Measurements from ENCODE around the gene CCDC34.

CCDC34 gene

GRCh38 chr11:27357250-27357649, 5.8 kb downstream of the CCDC34 start:
- H3K4me2 ChIP-seq (ENCODE audit: low read depth, low read length, poor library complexity, severe bottlenecking) = peak overlapping the region; percentile 87

GRCh38 chr11:27356624-27357222, 6.3 kb downstream of the CCDC34 start:
- no peak overlapping the region for H3K4me3 ChIP-seq (ENCODE audit: low read length, poor library complexity, severe bottlenecking)
- TF ChIP-seq EZH2phosphoT487 (IDR thresholded peaks at IDR 0.05; ENCODE audit: borderline replicate concordance) (no peak), CTCF (conservative IDR thresholded peaks at IDR 0.05; ENCODE audit: low read length) (no peak)
- no peaks in the 10 kb centered on the region for H3K36me3 ChIP-seq (ENCODE audit: insufficient read depth, low read length)

More at GRCh38 chr11:27357250-27357649, 5.8 kb downstream of the CCDC34 start:
- no peaks in the 10 kb centered on the region for H3K27me3 ChIP-seq (ENCODE audit: insufficient read depth, low read length, poor library complexity, severe bottlenecking)
- H3K9me2 ChIP-seq (replicated peaks; ENCODE audit: low read depth, low read length) = no peaks in the 10 kb centered on the region
- no peak overlapping the region for H2AFZ ChIP-seq (ENCODE audit: low read length)
- H3K9me3 ChIP-seq (ENCODE audit: insufficient read depth, low read depth, low read length) = no peaks in the 10 kb centered on the region
- H4K20me1 ChIP-seq (ENCODE audit: insufficient read depth, low read length, poor library complexity, severe bottlenecking) = no peaks in the 10 kb centered on the region
- H3K9ac ChIP-seq (ENCODE audit: low read depth, low read length, poor library complexity, severe bottlenecking) = peak overlapping the region; percentile 22
- H3K79me2 ChIP-seq (ENCODE audit: insufficient read depth, low read length) = peaks cover 26% of the 10 kb centered on the region
- no peaks in the 10 kb centered on the region for H3K36me3 ChIP-seq (ENCODE audit: insufficient read depth, low read length)
- H3F3A ChIP-seq (ENCODE audit: low read depth) = no peaks in the 10 kb centered on the region; the same call in 1 of the 2 replicates
- peaks cover 61% of the 10 kb centered on the region for H3K4me1 ChIP-seq (ENCODE audit: insufficient read depth, low read length, poor library complexity, severe bottlenecking)
- no peak for TF ChIP-seq CTCF (conservative IDR thresholded peaks at IDR 0.05; ENCODE audit: low read length)
- no peak for TF ChIP-seq EZH2phosphoT487 (IDR thresholded peaks at IDR 0.05; ENCODE audit: borderline replicate concordance)
- no peak overlapping the region for H3K4me3 ChIP-seq (ENCODE audit: low read length, poor library complexity, severe bottlenecking)

GRCh38 chr11:27355575-27356104, 7.4 kb downstream of the CCDC34 start:
- Histone ChIP-seq H3K36me3 (ENCODE audit: insufficient read depth, low read length) (no peaks in the 10 kb centered on the region), H3K9me3 (ENCODE audit: insufficient read depth, low read depth, low read length) (no peaks in the 10 kb centered on the region), H3K27me3 (ENCODE audit: insufficient read depth, low read length, poor library complexity, severe bottlenecking) (no peaks in the 10 kb centered on the region), H3K4me2 (ENCODE audit: low read depth, low read length, poor library complexity, severe bottlenecking) (peak overlapping the region; percentile 27), H2AFZ (ENCODE audit: low read length) (no peak overlapping the region), H3K9ac (ENCODE audit: low read depth, low read length, poor library complexity, severe bottlenecking) (no peak overlapping the region), H3K4me1 (ENCODE audit: insufficient read depth, low read length, poor library complexity, severe bottlenecking) (peaks cover 46% of the 10 kb centered on the region), H3K9me2 (replicated peaks; ENCODE audit: low read depth, low read length) (no peaks in the 10 kb centered on the region), H4K20me1 (ENCODE audit: insufficient read depth, low read length, poor library complexity, severe bottlenecking) (no peaks in the 10 kb centered on the region), H3F3A (ENCODE audit: low read depth) (no peaks in the 10 kb centered on the region; the same call in 1 of the 2 replicates), H3K4me3 (ENCODE audit: low read length, poor library complexity, severe bottlenecking) (no peak overlapping the region), H3K79me2 (ENCODE audit: insufficient read depth, low read length) (peaks cover 10% of the 10 kb centered on the region; the same call in 1 of the 2 replicates)
- no peak for TF ChIP-seq EZH2phosphoT487 (IDR thresholded peaks at IDR 0.05; ENCODE audit: borderline replicate concordance)
- TF ChIP-seq CTCF (conservative IDR thresholded peaks at IDR 0.05; ENCODE audit: low read length) = no peak

More at GRCh38 chr11:27356624-27357222, 6.3 kb downstream of the CCDC34 start:
- peaks cover 57% of the 10 kb centered on the region for H3K4me1 ChIP-seq (ENCODE audit: insufficient read depth, low read length, poor library complexity, severe bottlenecking)
- H3K79me2 ChIP-seq (ENCODE audit: insufficient read depth, low read length) = peaks cover 21% of the 10 kb centered on the region
- H3K9ac ChIP-seq (ENCODE audit: low read depth, low read length, poor library complexity, severe bottlenecking) = no peak overlapping the region
- no peaks in the 10 kb centered on the region for H3K9me3 ChIP-seq (ENCODE audit: insufficient read depth, low read depth, low read length)
- H4K20me1 ChIP-seq (ENCODE audit: insufficient read depth, low read length, poor library complexity, severe bottlenecking) = no peaks in the 10 kb centered on the region
- no peaks in the 10 kb centered on the region for H3K9me2 ChIP-seq (replicated peaks; ENCODE audit: low read depth, low read length)
- H3F3A ChIP-seq (ENCODE audit: low read depth) = no peaks in the 10 kb centered on the region; the same call in 1 of the 2 replicates
- H2AFZ ChIP-seq (ENCODE audit: low read length) = no peak overlapping the region
- no peaks in the 10 kb centered on the region for H3K27me3 ChIP-seq (ENCODE audit: insufficient read depth, low read length, poor library complexity, severe bottlenecking)
- H3K4me2 ChIP-seq (ENCODE audit: low read depth, low read length, poor library complexity, severe bottlenecking) = no peak overlapping the region
